Measurements from ENCODE around the gene NMNAT3. TPM values are rescaled to one million over a fixed set of nuclear protein-coding genes. Genes with fewer than 3 reads are reported as not detected.

NMNAT3 gene
- total and polyA plus RNA-seq, 4 donors: 3.4 to 13.1 (median 8.9) TPM

- Histone ChIP-seq H3K4me3 (ENCODE audit: low read length in 2 of 2) (no peak overlapping the region), H3K27ac (ENCODE audit: low read depth in 1 of 2, low read length in 2 of 2) (no peak overlapping the region), H3K27me3 (ENCODE audit: control insufficient read depth in 1 of 2, insufficient read depth in 2 of 2, low read length in 1 of 2) (no peaks in the 10 kb centered on the region), H3K9me3 (ENCODE audit: control insufficient read depth, low read length) (no peaks in the 10 kb centered on the region), H3K36me3 (ENCODE audit: control insufficient read depth in 1 of 2, insufficient read depth in 2 of 2, low read length in 1 of 2) (no peaks in the 10 kb centered on the region), H3K4me1 (ENCODE audit: control insufficient read depth in 1 of 2, insufficient read depth in 2 of 2, low read length in 2 of 2) (no peaks in the 10 kb centered on the region)
- 74 to 88% methylated on average over 1 of the region's 1 CpG for WGBS, 2 donors
- ATAC-seq (ENCODE audit: low FRiP score) (no peak), DNase-seq (no peak)
- intact Hi-C loops (cut with DNase I): no loop called here
Measured at GRCh38 chr3:139523718-139524117, 154.1 kb downstream of the NMNAT3 start.

- H3K9me3 ChIP-seq (ENCODE audit: control insufficient read depth, low read length): no peaks in the 10 kb centered on the region
- intact Hi-C loops (cut with DNase I): no loop called here
- no peaks in the 10 kb centered on the region for H3K27me3 ChIP-seq (ENCODE audit: control insufficient read depth in 1 of 2, insufficient read depth in 2 of 2, low read length in 1 of 2)
- H3K27ac ChIP-seq (ENCODE audit: low read depth in 1 of 2, low read length in 2 of 2): no peak overlapping the region
- 98% methylated on average over 5 of the region's 5 CpGs for WGBS, 2 donors
- no peak for ATAC-seq (ENCODE audit: low FRiP score)
- no peaks in the 10 kb centered on the region for H3K36me3 ChIP-seq (ENCODE audit: control insufficient read depth in 1 of 2, insufficient read depth in 2 of 2, low read length in 1 of 2)
- H3K4me3 ChIP-seq (ENCODE audit: low read length in 2 of 2): no peak overlapping the region
- no peak for DNase-seq
- H3K4me1 ChIP-seq (ENCODE audit: control insufficient read depth in 1 of 2, insufficient read depth in 2 of 2, low read length in 2 of 2): no peaks in the 10 kb centered on the region
Measured at GRCh38 chr3:139523166-139523565, 154.6 kb downstream of the NMNAT3 start.

GRCh38 chr3:139522421-139522820, 155.4 kb downstream of the NMNAT3 start:
- no peak overlapping the region for H3K27ac ChIP-seq (ENCODE audit: low read depth in 1 of 2, low read length in 2 of 2)
- no peak for ATAC-seq (ENCODE audit: low FRiP score)
- H3K36me3 ChIP-seq (ENCODE audit: control insufficient read depth in 1 of 2, insufficient read depth in 2 of 2, low read length in 1 of 2): no peaks in the 10 kb centered on the region
- intact Hi-C loops (cut with DNase I): no loop called here
- 43 to 50% methylated on average over 2 of the region's 2 CpGs for WGBS, 2 donors
- H3K27me3 ChIP-seq (ENCODE audit: control insufficient read depth in 1 of 2, insufficient read depth in 2 of 2, low read length in 1 of 2): no peaks in the 10 kb centered on the region
- no peak overlapping the region for H3K4me3 ChIP-seq (ENCODE audit: low read length in 2 of 2)
- no peaks in the 10 kb centered on the region for H3K9me3 ChIP-seq (ENCODE audit: control insufficient read depth, low read length)
- DNase-seq: no peak
- no peaks in the 10 kb centered on the region for H3K4me1 ChIP-seq (ENCODE audit: control insufficient read depth in 1 of 2, insufficient read depth in 2 of 2, low read length in 2 of 2)

GRCh38 chr3:139521816-139522215, 156.0 kb downstream of the NMNAT3 start:
- no peak overlapping the region for H3K27ac ChIP-seq (ENCODE audit: low read depth in 1 of 2, low read length in 2 of 2)

GRCh38 chr3:139521144-139521543, 156.6 kb downstream of the NMNAT3 start:
- intact Hi-C loops (cut with DNase I): no loop called here
- H3K27ac ChIP-seq (ENCODE audit: low read depth in 1 of 2, low read length in 2 of 2): no peak overlapping the region
- H3K36me3 ChIP-seq (ENCODE audit: control insufficient read depth in 1 of 2, insufficient read depth in 2 of 2, low read length in 1 of 2): no peaks in the 10 kb centered on the region
- no peak for ATAC-seq (ENCODE audit: low FRiP score)
- DNase-seq: no peak
- H3K27me3 ChIP-seq (ENCODE audit: control insufficient read depth in 1 of 2, insufficient read depth in 2 of 2, low read length in 1 of 2): no peaks in the 10 kb centered on the region
- H3K9me3 ChIP-seq (ENCODE audit: control insufficient read depth, low read length): no peaks in the 10 kb centered on the region
- H3K4me3 ChIP-seq (ENCODE audit: low read length in 2 of 2): no peak overlapping the region
- 93 to 95% methylated on average over 2 to 3 of the region's 3 CpGs for WGBS, 2 donors
- H3K4me1 ChIP-seq (ENCODE audit: control insufficient read depth in 1 of 2, insufficient read depth in 2 of 2, low read length in 2 of 2): no peaks in the 10 kb centered on the region

More at GRCh38 chr3:139521816-139522215, 156.0 kb downstream of the NMNAT3 start:
- no peaks in the 10 kb centered on the region for H3K9me3 ChIP-seq (ENCODE audit: control insufficient read depth, low read length)
- H3K36me3 ChIP-seq (ENCODE audit: control insufficient read depth in 1 of 2, insufficient read depth in 2 of 2, low read length in 1 of 2): no peaks in the 10 kb centered on the region
- H3K27me3 ChIP-seq (ENCODE audit: control insufficient read depth in 1 of 2, insufficient read depth in 2 of 2, low read length in 1 of 2): no peaks in the 10 kb centered on the region
- ATAC-seq (ENCODE audit: low FRiP score) (no peak), DNase-seq (no peak)
- no peaks in the 10 kb centered on the region for H3K4me1 ChIP-seq (ENCODE audit: control insufficient read depth in 1 of 2, insufficient read depth in 2 of 2, low read length in 2 of 2)
- intact Hi-C loops (cut with DNase I): no loop called here
- H3K4me3 ChIP-seq (ENCODE audit: low read length in 2 of 2): no peak overlapping the region
- 45 to 61% methylated on average over 1 of the region's 1 CpG for WGBS, 2 donors

- ATAC-seq (ENCODE audit: low FRiP score): no peak
- no peaks in the 10 kb centered on the region for H3K9me3 ChIP-seq (ENCODE audit: control insufficient read depth, low read length)
- intact Hi-C loops (cut with DNase I): loop anchor here in 1 of 2 donors (5.0 kb wide), 1 partner anchor 42 kb away; no protein-coding TSS in a partner anchor
- 84 to 86% methylated on average over 7 of the region's 7 CpGs for WGBS, 2 donors
- DNase-seq: no peak
- no peaks in the 10 kb centered on the region for H3K4me1 ChIP-seq (ENCODE audit: control insufficient read depth in 1 of 2, insufficient read depth in 2 of 2, low read length in 2 of 2)
- no peak overlapping the region for H3K4me3 ChIP-seq (ENCODE audit: low read length in 2 of 2)
- H3K36me3 ChIP-seq (ENCODE audit: control insufficient read depth in 1 of 2, insufficient read depth in 2 of 2, low read length in 1 of 2): no peaks in the 10 kb centered on the region
- no peak overlapping the region for H3K27ac ChIP-seq (ENCODE audit: low read depth in 1 of 2, low read length in 2 of 2)
- H3K27me3 ChIP-seq (ENCODE audit: control insufficient read depth in 1 of 2, insufficient read depth in 2 of 2, low read length in 1 of 2): no peaks in the 10 kb centered on the region
Measured at GRCh38 chr3:139519998-139520737, 157.6 kb downstream of the NMNAT3 start.

GRCh38 chr3:139518926-139519842, 158.6 kb downstream of the NMNAT3 start:
- Histone ChIP-seq H3K9me3 (ENCODE audit: control insufficient read depth, low read length) (no peaks in the 10 kb centered on the region), H3K27ac (ENCODE audit: low read depth in 1 of 2, low read length in 2 of 2) (no peak overlapping the region), H3K36me3 (ENCODE audit: control insufficient read depth in 1 of 2, insufficient read depth in 2 of 2, low read length in 1 of 2) (no peaks in the 10 kb centered on the region), H3K27me3 (ENCODE audit: control insufficient read depth in 1 of 2, insufficient read depth in 2 of 2, low read length in 1 of 2) (no peaks in the 10 kb centered on the region), H3K4me1 (ENCODE audit: control insufficient read depth in 1 of 2, insufficient read depth in 2 of 2, low read length in 2 of 2) (no peaks in the 10 kb centered on the region), H3K4me3 (ENCODE audit: low read length in 2 of 2) (no peak overlapping the region)
- ATAC-seq (ENCODE audit: low FRiP score): no peak
- DNase-seq: no peak
- WGBS, 2 donors: 97% methylated on average over 9 of the region's 9 CpGs
- intact Hi-C loops (cut with DNase I): loop anchor here in 1 of 2 donors (5.0 kb wide), 1 partner anchor 43 kb away; no protein-coding TSS in a partner anchor

GRCh38 chr3:139518306-139518705, 159.5 kb downstream of the NMNAT3 start:
- ATAC-seq (ENCODE audit: low FRiP score) (no peak), DNase-seq (no peak)
- Histone ChIP-seq H3K27ac (ENCODE audit: low read depth in 1 of 2, low read length in 2 of 2) (no peak overlapping the region), H3K4me3 (ENCODE audit: low read length in 2 of 2) (no peak overlapping the region), H3K9me3 (ENCODE audit: control insufficient read depth, low read length) (no peaks in the 10 kb centered on the region), H3K4me1 (ENCODE audit: control insufficient read depth in 1 of 2, insufficient read depth in 2 of 2, low read length in 2 of 2) (no peaks in the 10 kb centered on the region), H3K36me3 (ENCODE audit: control insufficient read depth in 1 of 2, insufficient read depth in 2 of 2, low read length in 1 of 2) (no peaks in the 10 kb centered on the region), H3K27me3 (ENCODE audit: control insufficient read depth in 1 of 2, insufficient read depth in 2 of 2, low read length in 1 of 2) (no peaks in the 10 kb centered on the region)
- intact Hi-C loops (cut with DNase I): loop anchor here in 1 of 2 donors (5.0 kb wide), 1 partner anchor 44 kb away; no protein-coding TSS in a partner anchor
- WGBS, 2 donors: 80 to 83% methylated on average over 6 of the region's 6 CpGs

All from aorta (tissue), 5 donors.